H1 (cell line): ENCODE data around the gene VASH1. TPM values are rescaled to one million over a fixed set of nuclear protein-coding genes. Genes with fewer than 3 reads are reported as not detected.
A peak's percentile ranks its signal among the peaks of the same experiment; 100 is the strongest.

ENCODE experiments used
- CTCF ChIA-PET: fragments of 300-600 bp; sonication (Branson Sonifier 250); formaldehyde crosslinking; loops from one replicate; lab custom pipeline; 2021; ENCODE audit not compliant: partially characterized antibody; lab: Charles Lee
- POLR2A ChIA-PET: fragments of 300-600 bp; sonication (Branson Sonifier 250); formaldehyde crosslinking; loops from one replicate; lab custom pipeline; 2021; ENCODE audit warnings: inconsistent platforms; ENCODE audit not compliant: partially characterized antibody; lab: Charles Lee
- DNase-seq, 2 experiments: peaks; one replicate each; pipeline versions ENCODE4 v3.0.0 to v3.0.0-alpha.2; 2010 to 2022; ENCODE audit warnings: low spot score in 2 of 2, low read depth in 1 of 2, mixed read lengths in 1 of 2
- FAIRE-seq: peaks from 2 replicates; lab custom pipeline; 2011; peaks lifted over from hg19 to GRCh38; lab: Jason Lieb, UNC
- H2AFZ ChIP-seq: 2 replicates; pipeline ENCODE4 v1.8.1; 2012; ENCODE audit warnings: low read length, inconsistent platforms
- H2AK5ac ChIP-seq: 2 replicates; pipeline ENCODE4 v1.6.1; 2013; ENCODE audit warnings: low read depth, low read length
- H2BK120ac ChIP-seq: replicated peaks from 2 replicates; pipeline ENCODE3; 2013; ENCODE audit warnings: low read depth, low read length, inconsistent platforms
- H2BK12ac ChIP-seq: 2 replicates; pipeline ENCODE4 v1.6.1; 2013; ENCODE audit warnings: low read depth, low read length
- H2BK15ac ChIP-seq: 2 replicates; pipeline ENCODE4 v1.6.1; 2013; ENCODE audit warnings: low read length
- H2BK20ac ChIP-seq: 2 replicates; pipeline ENCODE4 v1.6.1; 2013; ENCODE audit warnings: low read length
- H2BK5ac ChIP-seq: 2 replicates; pipeline ENCODE4 v1.6.1; 2013; ENCODE audit warnings: low read depth, low read length
- H3K14ac ChIP-seq: 2 replicates; pipeline ENCODE4 v1.6.1; 2013; ENCODE audit warnings: inconsistent platforms; ENCODE audit not compliant: insufficient read length
- H3K18ac ChIP-seq: 2 replicates; pipeline ENCODE4 v1.6.1; 2013; ENCODE audit warnings: low read length; ENCODE audit errors: extremely low read depth
- H3K23ac ChIP-seq: 2 replicates; pipeline ENCODE4 v1.6.1; 2013; ENCODE audit warnings: inconsistent platforms; ENCODE audit not compliant: insufficient read length
- H3K23me2 ChIP-seq: 2 replicates; pipeline ENCODE4 v1.6.1; 2013; ENCODE audit warnings: low read depth, low read length
- H3K27ac ChIP-seq: 2 replicates; pipeline ENCODE4 v1.6.1; 2011; ENCODE audit warnings: low read depth, low read length, inconsistent platforms
- H3K27me3 ChIP-seq, 4 experiments: replicated peaks in 1 of 4; 1 replicate in 1 of 4; 2 replicates in 3 of 4; pipeline versions ENCODE4 v1.6.1 to v1.8.1; 2011 to 2013; ENCODE audit warnings: low read length in 3 of 4, mild to moderate bottlenecking in 3 of 4, inconsistent platforms in 2 of 4, mixed read lengths in 2 of 4, moderate library complexity in 1 of 4; ENCODE audit not compliant: control insufficient read depth in 3 of 4, insufficient read depth in 3 of 4; ENCODE audit errors: extremely low read depth in 1 of 4
- H3K36me3 ChIP-seq, 4 experiments: 2 replicates each; pipeline versions ENCODE4 v1.6.1 to v1.8.1; 2011 to 2013; ENCODE audit warnings: mild to moderate bottlenecking in 4 of 4, low read length in 3 of 4, moderate library complexity in 2 of 4, control low read depth in 1 of 4, inconsistent platforms in 1 of 4; ENCODE audit not compliant: insufficient read depth in 4 of 4, control insufficient read depth in 2 of 4
- H3K4ac ChIP-seq: replicated peaks from 2 replicates; pipeline ENCODE3; 2013; ENCODE audit warnings: low read length, low read depth, mixed read lengths, inconsistent platforms; ENCODE audit not compliant: insufficient read length
- H3K4me1 ChIP-seq, 4 experiments: replicated peaks in 1 of 4; 1 replicate in 1 of 4; 2 replicates in 3 of 4; pipeline versions ENCODE4 v1.6.1 to v1.8.1; 2011 to 2013; ENCODE audit warnings: low read length in 3 of 4, inconsistent platforms in 2 of 4, mixed read lengths in 1 of 4; ENCODE audit not compliant: insufficient read depth in 4 of 4, control insufficient read depth in 3 of 4
- H3K4me2 ChIP-seq, 2 experiments: 2 replicates each; pipeline versions ENCODE4 v1.6.1 to v1.8.1; 2011 to 2013; ENCODE audit warnings: low read depth in 2 of 2, low read length in 2 of 2, control low read depth in 1 of 2, inconsistent platforms in 1 of 2, mild to moderate bottlenecking in 1 of 2; ENCODE audit not compliant: insufficient read depth in 1 of 2
- H3K4me3 ChIP-seq, 4 experiments: fragments of 200-600, 300-600 bp in 1 of 4; sonication (generic), shearing (Covaris generic), sonication (Bioruptor Twin) in 1 of 4; 2 replicates each; pipeline versions ENCODE4 v1.5.1 to v1.8.1; 2011 to 2016; ENCODE audit warnings: low read length in 4 of 4, low read depth in 3 of 4, control low read depth in 2 of 4, inconsistent platforms in 2 of 4, mild to moderate bottlenecking in 2 of 4, mixed read lengths in 1 of 4, moderate library complexity in 1 of 4; ENCODE audit not compliant: insufficient read depth in 2 of 4; ENCODE audit errors: extremely low read depth in 1 of 4
- H3K56ac ChIP-seq: replicated peaks from 2 replicates; pipeline ENCODE3; 2013; ENCODE audit warnings: low read depth, mild to moderate bottlenecking, mixed read lengths, low read length, inconsistent platforms; ENCODE audit not compliant: insufficient read length
- H3K79me1 ChIP-seq: 2 replicates; pipeline ENCODE4 v1.6.1; 2013; ENCODE audit warnings: low read depth, low read length, control low read depth
- H3K79me2 ChIP-seq, 2 experiments: 2 replicates each; pipeline versions ENCODE4 v1.6.1 to v1.8.1; 2012 to 2013; ENCODE audit warnings: low read length in 2 of 2, mild to moderate bottlenecking in 2 of 2, inconsistent platforms in 1 of 2; ENCODE audit not compliant: insufficient read depth in 2 of 2, control insufficient read depth in 1 of 2
- H3K9ac ChIP-seq, 4 experiments: replicated peaks in 1 of 4; 1 replicate in 1 of 4; 2 replicates in 3 of 4; pipeline versions ENCODE4 v1.6.1 to v1.8.1; 2011 to 2013; ENCODE audit warnings: low read depth in 3 of 4, low read length in 3 of 4, control low read depth in 2 of 4, mild to moderate bottlenecking in 2 of 4, moderate library complexity in 2 of 4, inconsistent platforms in 1 of 4; ENCODE audit errors: extremely low read depth in 1 of 4
- H3K9me3 ChIP-seq, 2 experiments: 2 replicates each; pipeline versions ENCODE4 v1.6.1 to v1.8.1; 2012 to 2013; ENCODE audit warnings: mild to moderate bottlenecking in 2 of 2, moderate library complexity in 2 of 2, control low read depth in 1 of 2, inconsistent platforms in 1 of 2, low read depth in 1 of 2, low read length in 1 of 2, mixed read lengths in 1 of 2; ENCODE audit not compliant: insufficient read depth in 2 of 2
- H4K20me1 ChIP-seq, 2 experiments: replicated peaks in 1 of 2; 2 replicates each; pipeline versions ENCODE3 to v1.8.1; 2011 to 2013; ENCODE audit warnings: inconsistent platforms in 2 of 2, low read length in 2 of 2, mild to moderate bottlenecking in 1 of 2; ENCODE audit not compliant: insufficient read depth in 2 of 2, control insufficient read depth in 1 of 2
- H4K5ac ChIP-seq: 2 replicates; pipeline ENCODE4 v1.6.1; 2013; ENCODE audit warnings: low read length, low read depth, mixed read lengths, inconsistent platforms; ENCODE audit not compliant: insufficient read length
- H4K8ac ChIP-seq: 2 replicates; pipeline ENCODE4 v1.8.0; 2013; ENCODE audit warnings: mild to moderate bottlenecking, moderate library complexity, low read length, inconsistent platforms; ENCODE audit not compliant: insufficient read depth; ENCODE audit errors: extremely low read depth
- H4K91ac ChIP-seq: replicated peaks from 2 replicates; pipeline ENCODE3; 2013; ENCODE audit warnings: low read length, mixed read lengths, inconsistent platforms; ENCODE audit not compliant: insufficient read length
- RBBP5 ChIP-seq: IDR thresholded peaks from 2 replicates; pipeline ENCODE4 v1.7.1; 2012; ENCODE audit warnings: low read depth, mild to moderate bottlenecking, inconsistent platforms, low read length, moderate library complexity, borderline replicate concordance
- RXRA ChIP-seq: IDR thresholded peaks from 2 replicates; pipeline ENCODE4 v1.6.1; 2011; ENCODE audit warnings: low read depth, mild to moderate bottlenecking, low read length, moderate library complexity; ENCODE audit not compliant: insufficient read depth
- WGBS, 2 experiments: shearing (Covaris generic) in 1 of 2; methylation state at CpG; one replicate each; pipeline versions ENCODE4 v1.1.6 to v1.1.7; 2013 to 2015; ENCODE audit warnings: low lambda C conversion rate in 2 of 2, mixed read lengths in 2 of 2, inconsistent platforms in 1 of 2, low coverage in 1 of 2, missing lambda C conversion rate in 1 of 2; ENCODE audit not compliant: insufficient replicate concordance in 2 of 2, insufficient coverage in 1 of 2, insufficient read length in 1 of 2; ENCODE audit errors: extremely low coverage in 1 of 2, missing lambda C conversion rate in 1 of 2; 5-methylcytosine and 5-hydroxymethylcytosine counted together
- polyA plus RNA-seq, 7 experiments: library from polyadenylated mRNA; depleted of rRNA in 3 of 7; stranded (reverse) in 5 of 7; unstranded in 2 of 7; fragments of >200 nt in 5 of 7; fragments of 200-250 nt in 2 of 7; gene quantifications; 1 replicate in 5 of 7; 2 replicates in 1 of 7; 4 replicates in 1 of 7; pipeline versions ENCODE4 v1.2.1 to v1.2.3, GENCODE V29; 2011 to 2013; ENCODE audit warnings: missing spikeins in 2 of 7, mixed read lengths in 2 of 7
- total RNA-seq: library from RNA; stranded (reverse); fragmentation: NEBNext Ultra II Directional; extraction: Animal tissue kit (Norgen Biotek cat#: 25700); gene quantifications from 2 replicates; pipeline ENCODE4 v1.2.1, GENCODE V29; 2021

The VASH1 gene
- total and polyA plus RNA-seq, 2 of the 8 experiments (the other 6 are each of a cell fraction or from before 2014, with no cell fraction given): 3.1 to 6.4 TPM

DNA sequence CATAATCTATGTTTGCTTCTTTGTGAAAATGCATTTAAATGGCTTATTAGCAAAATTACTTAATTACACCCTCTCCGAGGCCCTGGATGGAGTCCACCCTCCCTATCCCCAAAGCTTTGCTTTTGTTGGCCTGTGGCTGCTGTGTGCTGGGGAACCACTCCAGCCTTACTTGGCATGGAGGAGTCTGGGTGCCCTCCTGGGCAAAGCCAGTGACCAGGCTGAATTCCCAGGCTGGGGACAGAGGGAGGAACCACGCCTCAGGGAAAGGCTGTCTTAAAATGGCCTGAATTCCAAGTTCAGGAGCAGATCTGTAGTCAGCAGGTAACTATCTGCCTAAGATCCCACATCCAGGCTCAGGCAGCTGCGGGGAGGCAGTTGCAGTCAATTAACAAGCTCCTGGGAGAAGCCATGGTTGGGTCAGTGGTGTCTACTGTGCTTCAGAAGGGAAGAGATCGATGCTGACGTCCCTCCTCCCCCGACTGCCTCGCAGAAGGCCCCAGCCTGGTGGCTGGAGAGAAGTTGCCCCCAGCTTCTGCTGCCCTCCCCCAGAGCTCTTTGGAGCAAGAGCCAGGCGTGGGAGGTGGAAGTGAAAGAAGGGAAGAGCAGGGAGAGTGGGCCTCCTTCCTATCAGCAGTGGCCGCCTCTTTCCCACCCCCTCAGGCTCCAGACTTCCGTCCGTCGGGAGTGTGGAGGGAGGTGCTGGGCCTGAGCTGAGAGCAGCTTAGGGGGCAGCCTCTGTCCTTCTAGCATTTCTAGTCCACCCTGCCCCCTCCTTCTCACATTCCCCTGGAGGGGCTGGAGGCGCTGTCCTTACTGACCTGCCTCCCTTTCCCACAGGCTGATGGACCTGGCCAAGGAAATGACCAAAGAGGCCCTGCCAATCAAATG is 11.3 kb downstream of the VASH1 start:
- Histone ChIP-seq H3K79me2 (no peaks in the 10 kb centered on the region), H3K79me1 (no peaks in the 10 kb centered on the region), H4K91ac (peak overlapping the region; percentile 49), H3K27me3 (peaks cover 0 to 5% (median 2%) of the 10 kb centered on the region in 4 experiments; a peak in 4 of 7 replicates), H4K20me1 (no peaks in the 10 kb centered on the region), H3K4ac (no peak overlapping the region), H3K14ac (no peak overlapping the region), H3K4me1 (peaks cover 0 to 29% (median 19%) of the 10 kb centered on the region in 4 experiments; a peak in 5 of 7 replicates), H2AFZ (peak overlapping the region; percentile 52; the same call in 1 of the 2 replicates), H4K8ac (peak overlapping the region; percentile 19), H3K9me3 (no peaks in the 10 kb centered on the region; a peak in 1 of 4 replicates), H3K18ac (0 out of 2 replicates have a peak overlapping the region, but pooled peaks have one; percentile 19), H3K56ac (no peak overlapping the region), H3K36me3 (no peaks in the 10 kb centered on the region), H4K5ac (no peak overlapping the region), H2BK15ac (no peak overlapping the region), H3K9ac (no peak overlapping the region), H2BK12ac (no peak overlapping the region), H2BK20ac (no peak overlapping the region), H3K23ac (no peak overlapping the region), H2AK5ac (no peak overlapping the region), H3K27ac (no peak overlapping the region), H3K4me3 (no peak overlapping the region), H2BK120ac (no peak overlapping the region), H2BK5ac (peak overlapping the region; percentile 2; the same call in 1 of the 2 replicates), H3K4me2 (peak overlapping the region in 1 of 2 experiments; percentile 8; a peak in 1 of 4 replicates), H3K23me2 (no peaks in the 10 kb centered on the region; the same call in 1 of the 2 replicates)
- no peak for TF ChIP-seq RXRA
- TF ChIP-seq RBBP5: 0 out of 2 replicates have a peak, but pooled peaks have one; percentile 29
- peak in 1 of 2 experiments; percentile 49 for DNase-seq
- no peak for FAIRE-seq
- POLR2A ChIA-PET: interaction anchor here (1.1 to 3.3 kb wide), 6 partner anchors 8 to 88 kb away, joined by 3 to 20 read pairs (median 4); partner anchors contain the start of gene VASH1
- CTCF ChIA-PET: interaction anchor here (0.6 to 9.2 kb wide), 8 partner anchors 9 to 107 kb away, joined by 3 to 128 read pairs (median 4); no protein-coding TSS in a partner anchor
- 78% methylated on average over 12 of the region's 13 CpGs; no CpG with 5 or more reads in 1 of the 2 experiments for WGBS, 2 experiments
